GM12864 (cell line): ENCODE data around the gene ARSD.
"Not testable (repeated sequence)": the region's sequence is repeated elsewhere in the genome, so short reads cannot be mapped to it uniquely, and the experiment has no call there.

ENCODE experiments used
- DNase-seq: peaks from one replicate; pipeline ENCODE4 v3.0.0-alpha.2; 2011; ENCODE audit warnings: low read depth
- H3K4me3 ChIP-seq: 2 replicates; pipeline ENCODE4 v1.5.1; 2011; ENCODE audit warnings: mild to moderate bottlenecking, low read depth, low read length, control low read depth
- CTCF ChIP-seq: IDR thresholded peaks from 2 replicates; pipeline ENCODE4 v1.5.1; 2011; ENCODE audit warnings: low read depth, mild to moderate bottlenecking, moderate library complexity, low read length, control low read depth, inconsistent platforms; ENCODE audit errors: missing control alignments

The ARSD gene

GRCh38 chrX:2955281-2955680 lies 26.1 kb upstream of the ARSD start:
- no peak for DNase-seq
- TF ChIP-seq CTCF: no peak
- H3K4me3 ChIP-seq: no peak overlapping the region

DNA sequence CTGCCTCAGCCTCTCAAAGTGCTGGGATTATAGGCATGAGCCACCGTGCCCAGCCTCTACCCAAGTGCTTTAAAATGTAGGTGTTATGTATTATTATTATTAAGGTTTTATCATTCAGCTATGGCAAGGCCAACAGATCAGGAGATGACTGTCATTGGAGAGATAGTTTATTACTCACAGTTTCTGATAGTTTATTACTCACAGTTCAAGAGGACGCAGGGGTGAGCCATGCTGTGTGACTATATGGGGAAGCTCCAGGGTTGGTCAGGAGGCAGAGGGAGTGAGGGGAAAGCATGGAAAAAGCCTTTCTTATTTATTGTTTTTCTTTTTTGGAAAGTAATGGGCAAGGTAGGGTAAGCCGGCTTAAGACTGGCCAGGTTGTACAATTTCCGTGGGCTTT lies 25.4 kb upstream of the ARSD start:
- DNase-seq: no peak
- TF ChIP-seq CTCF: no peak
- H3K4me3 ChIP-seq: no peak overlapping the region

DNA sequence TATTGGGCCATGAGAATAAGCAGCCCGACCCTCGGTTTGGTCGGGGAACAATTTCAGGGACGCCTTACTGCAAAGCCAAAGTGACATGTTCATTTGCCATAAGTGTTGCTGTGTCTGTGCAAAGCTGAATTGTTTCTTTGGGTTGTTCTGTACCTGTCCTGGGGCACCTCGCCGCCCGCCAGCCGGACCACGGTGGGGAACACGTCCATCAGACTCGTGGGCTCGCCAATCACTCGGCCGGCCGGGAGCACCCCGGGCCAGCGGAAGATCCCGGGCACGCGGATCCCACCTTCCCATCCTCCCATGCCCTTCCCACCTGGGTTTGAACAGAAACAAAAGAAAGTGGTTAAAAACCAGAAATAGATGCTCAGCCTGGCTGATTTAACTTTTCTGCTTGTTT lies 8.8 kb upstream of the ARSD start:
- H3K4me3 ChIP-seq, DNase-seq: not testable (repeated sequence)

DNA sequence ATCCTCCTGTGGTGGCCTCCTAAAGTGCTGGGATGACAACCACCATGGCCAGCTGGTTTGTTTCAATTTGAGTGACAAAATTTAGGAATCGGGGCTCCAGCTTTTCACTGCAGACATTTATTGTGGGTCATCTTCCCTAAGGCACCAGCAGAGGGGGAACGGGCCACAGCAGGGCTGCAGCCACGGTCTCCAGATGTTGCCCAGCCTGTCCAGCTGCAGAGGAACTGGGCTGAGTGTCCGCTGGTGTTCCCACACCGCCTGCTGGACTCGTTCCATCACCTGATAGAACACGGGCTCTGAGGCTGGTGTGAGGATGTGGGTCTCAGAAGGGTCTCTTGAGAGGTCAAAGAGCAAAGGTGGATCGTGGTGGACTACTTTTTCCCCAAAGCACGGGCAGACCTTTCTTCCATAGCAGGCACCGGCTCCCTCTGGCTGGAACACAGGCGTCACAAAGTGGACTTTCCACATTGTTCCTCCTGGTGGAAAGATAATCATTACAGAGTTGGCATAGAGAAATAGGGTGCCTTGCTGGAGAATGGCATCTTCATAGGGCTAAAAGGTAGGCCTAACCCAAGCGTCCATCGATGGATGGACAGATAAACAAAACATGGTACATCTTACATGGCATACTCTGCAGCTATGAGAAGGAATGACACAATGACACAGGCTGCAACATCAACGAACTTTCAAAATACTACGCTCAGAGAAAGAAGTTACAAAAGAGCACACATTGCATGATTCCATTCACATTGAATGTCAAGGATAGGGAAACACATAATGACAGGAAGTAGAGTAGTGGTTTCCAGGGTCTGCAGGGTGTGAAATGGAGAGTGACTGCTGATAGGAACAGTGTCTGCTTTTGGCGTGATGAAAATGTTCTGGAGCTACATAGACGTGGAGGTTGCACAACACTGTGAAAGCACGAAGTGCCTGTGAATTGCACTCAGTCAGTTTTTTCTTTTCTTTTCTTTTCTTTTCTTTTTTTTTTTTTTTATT lies 5.9 kb upstream of the ARSD start:
- TF ChIP-seq CTCF: no peak
- no peak for DNase-seq
- no peak overlapping the region for H3K4me3 ChIP-seq

DNA sequence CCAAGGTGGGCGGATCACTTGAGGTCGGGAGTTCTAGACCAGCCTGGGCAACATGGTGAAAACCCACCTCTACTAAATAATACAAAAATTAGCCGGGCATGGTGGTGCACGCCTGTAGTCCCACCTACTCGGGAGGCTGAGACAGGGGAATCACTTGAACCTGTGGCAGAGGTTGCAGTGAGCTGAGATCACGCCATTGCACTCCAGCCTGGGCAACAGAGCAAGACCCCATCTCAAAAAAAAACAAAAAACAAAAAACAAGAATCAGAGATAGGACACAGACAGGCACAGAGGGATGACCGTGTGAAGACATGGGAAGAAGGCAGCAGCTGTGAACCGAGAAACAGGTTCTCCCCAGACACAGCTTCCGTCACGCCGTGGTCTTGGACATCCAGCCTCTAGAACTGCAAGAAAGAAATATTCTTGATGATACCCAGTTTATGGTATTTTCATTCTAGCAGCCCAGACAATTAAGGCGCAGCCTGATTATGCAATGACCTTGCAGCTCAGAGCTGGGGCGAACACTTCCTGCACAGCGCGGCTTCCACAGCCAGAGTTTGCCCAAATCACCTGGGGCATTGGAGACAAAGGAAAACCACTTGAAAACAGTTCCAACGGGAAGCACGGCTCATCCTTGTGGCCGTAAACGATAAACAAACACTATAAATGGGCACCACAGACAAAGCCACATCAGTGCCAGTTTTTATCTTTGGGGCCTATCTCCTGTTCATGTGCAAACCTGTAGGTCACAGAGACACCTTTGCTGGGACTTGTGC lies 4.2 kb upstream of the ARSD start:
- no peak for DNase-seq
- no peak for TF ChIP-seq CTCF
- no peak overlapping the region for H3K4me3 ChIP-seq

DNA sequence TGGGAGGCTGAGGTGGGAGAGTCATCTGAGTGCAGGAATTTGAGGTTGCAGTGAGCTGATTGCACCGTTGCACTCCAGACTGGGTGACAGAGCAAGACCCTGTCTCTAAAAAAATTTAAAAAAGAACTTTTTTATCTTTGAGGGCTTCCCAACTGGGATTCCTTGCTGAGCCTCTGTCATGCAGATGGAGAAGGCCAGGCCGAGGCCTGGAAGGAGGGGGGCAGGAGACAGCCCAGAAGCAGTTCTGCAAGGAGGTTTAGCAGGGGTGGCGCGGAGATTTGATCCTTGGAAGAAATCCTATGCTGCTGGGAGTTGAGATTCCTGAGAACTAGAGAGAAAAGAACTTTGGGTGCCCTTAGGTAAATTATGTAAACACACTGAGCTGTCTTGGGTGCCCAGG lies 2.5 kb upstream of the ARSD start:
- H3K4me3 ChIP-seq: no peak overlapping the region
- TF ChIP-seq CTCF: no peak
- no peak for DNase-seq

DNA sequence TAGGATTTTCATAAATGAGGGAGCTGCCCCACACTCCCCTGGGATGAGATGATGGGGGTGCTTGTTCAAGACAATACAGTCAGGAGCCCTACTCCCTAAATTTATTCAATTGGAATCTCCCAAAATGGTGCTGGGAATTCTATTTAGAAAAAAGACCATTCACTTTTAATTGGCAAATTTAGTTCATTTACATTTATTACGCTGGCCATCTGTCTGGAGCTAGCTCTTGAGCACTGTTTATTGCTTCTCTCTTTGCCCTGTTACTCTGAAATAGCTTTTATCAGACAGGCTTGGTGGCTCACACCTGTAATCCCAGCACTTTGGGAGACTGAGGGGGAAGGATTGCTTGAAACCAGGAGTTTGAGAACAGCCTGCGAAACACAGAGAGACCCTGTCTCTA lies 2.0 kb upstream of the ARSD start:
- TF ChIP-seq CTCF: no peak
- H3K4me3 ChIP-seq: no peak overlapping the region
- DNase-seq: no peak
